ENCODE results near the gene TLR9. TPM values are rescaled to one million over a fixed set of nuclear protein-coding genes. Genes with fewer than 3 reads are reported as not detected.
"Not testable (repeated sequence)": the region's sequence is repeated elsewhere in the genome, so short reads cannot be mapped to it uniquely, and the experiment has no call there.

Gene TLR9
- polyA plus RNA-seq, 5 donors: 0.20 to 0.59 (median 0.31) TPM

GRCh38 chr3:52195823-52196331, 29.6 kb downstream of the TLR9 start:
- no peak for DNase-seq

GRCh38 chr3:52195291-52195597, 30.2 kb downstream of the TLR9 start:
- no peak for DNase-seq

DNA sequence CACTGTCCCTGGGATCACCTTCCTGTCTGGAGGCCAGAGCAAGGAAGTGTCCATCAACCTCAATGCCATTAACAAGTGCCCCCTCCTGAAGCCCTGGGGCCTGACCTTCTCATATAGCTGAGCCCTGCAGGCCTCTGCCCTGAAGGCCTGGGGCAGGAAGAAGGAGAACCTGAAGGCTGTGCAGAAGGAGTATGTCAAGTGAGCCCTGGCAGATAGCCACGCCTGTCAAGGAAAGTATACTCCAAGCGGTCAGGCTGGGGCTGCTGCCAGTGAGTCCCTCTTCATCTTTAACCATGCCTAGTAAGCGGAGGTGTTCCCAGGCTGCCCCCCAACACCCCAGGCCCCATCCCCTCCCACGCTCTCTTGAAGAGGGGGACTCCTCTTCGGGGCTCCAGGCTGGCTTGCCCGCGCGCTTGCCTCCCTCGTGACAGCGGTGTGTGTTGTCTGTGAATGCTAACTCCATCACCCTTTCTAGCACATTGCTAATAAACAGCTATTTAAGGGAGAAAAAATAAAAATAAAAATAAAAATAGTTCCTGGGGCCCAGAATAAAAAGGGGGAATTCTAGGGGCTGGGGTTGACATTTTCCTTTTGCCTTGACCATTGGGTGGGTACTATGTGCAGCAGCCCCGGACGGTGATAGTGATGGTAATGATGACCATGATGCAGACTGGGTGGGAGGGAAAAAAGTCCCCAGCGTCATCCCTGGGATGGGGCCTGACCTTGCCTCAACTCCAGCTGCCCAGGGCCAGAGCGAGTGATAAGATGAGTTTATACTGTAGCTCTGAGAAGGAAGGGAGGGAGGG, 30.8 kb downstream of the TLR9 start:
- peak; percentile 85 to 88 for DNase-seq

- no peak for DNase-seq
Measured at GRCh38 chr3:52193065-52193464, 32.4 kb downstream of the TLR9 start.

DNA sequence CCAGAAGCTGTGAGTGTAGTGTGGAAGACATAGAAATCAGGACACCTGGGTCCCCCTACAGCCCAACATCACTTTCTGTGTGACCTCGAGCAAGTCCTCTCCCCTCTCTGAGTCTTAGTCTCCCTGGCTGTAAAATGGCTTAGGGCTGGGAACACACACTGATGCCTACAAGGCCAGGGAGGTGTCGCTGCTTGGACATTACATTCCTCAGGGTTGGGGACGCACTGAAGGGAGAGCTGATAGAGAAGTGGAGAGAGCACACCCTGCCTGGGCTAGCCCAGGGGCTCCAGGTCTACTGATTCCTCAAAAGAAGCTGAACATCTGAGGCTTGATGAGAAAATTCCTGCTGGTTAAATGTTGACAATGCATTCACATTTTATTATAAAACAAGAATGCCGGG, 33.8 kb downstream of the TLR9 start:
- DNase-seq: no peak

DNA sequence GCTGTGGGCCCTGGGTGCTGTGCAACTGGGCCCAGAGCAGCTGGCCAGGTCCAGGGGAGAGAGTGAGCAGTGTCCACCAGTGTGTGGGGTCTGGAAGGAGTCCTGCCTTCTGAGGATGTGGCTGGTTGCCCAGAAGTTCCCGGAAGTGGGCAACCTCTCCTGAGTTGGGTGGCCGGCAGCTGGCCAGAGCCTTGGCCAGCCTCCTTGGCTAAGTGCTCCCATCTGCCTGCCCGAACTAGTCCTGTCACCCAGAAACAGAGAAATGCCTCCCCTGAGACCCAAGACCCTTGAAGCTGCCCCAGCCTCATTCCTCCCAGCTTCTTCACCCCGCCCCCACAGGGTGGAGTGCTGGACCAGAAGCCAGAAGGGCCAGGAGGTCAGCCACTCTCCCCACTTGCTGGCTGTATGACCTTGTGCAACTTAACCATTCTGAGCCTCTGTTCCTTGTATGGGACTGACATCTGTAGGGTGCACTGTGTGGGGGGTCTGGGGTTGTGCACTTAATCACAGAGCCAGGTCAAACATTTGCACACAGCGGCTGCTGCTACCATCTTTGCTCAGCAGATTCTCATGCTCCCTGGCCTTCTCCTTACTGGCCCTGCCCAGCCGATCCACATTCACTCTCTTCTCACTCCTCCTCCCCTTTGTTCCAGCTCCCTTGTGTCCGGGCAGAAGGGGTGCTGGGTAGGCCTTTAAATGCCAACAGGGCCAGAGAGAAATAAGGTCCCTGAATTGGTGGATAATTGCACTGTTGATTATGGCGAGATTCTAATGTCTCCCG, 35.0 kb downstream of the TLR9 start:
- peak; percentile 65 to 68 for DNase-seq

GRCh38 chr3:52188556-52188955, 36.9 kb downstream of the TLR9 start:
- DNase-seq: no peak

- no peak for DNase-seq
Measured at GRCh38 chr3:52186729-52187128, 38.7 kb downstream of the TLR9 start.

- no peak for DNase-seq
Measured at GRCh38 chr3:52185837-52186236, 39.6 kb downstream of the TLR9 start.

DNA sequence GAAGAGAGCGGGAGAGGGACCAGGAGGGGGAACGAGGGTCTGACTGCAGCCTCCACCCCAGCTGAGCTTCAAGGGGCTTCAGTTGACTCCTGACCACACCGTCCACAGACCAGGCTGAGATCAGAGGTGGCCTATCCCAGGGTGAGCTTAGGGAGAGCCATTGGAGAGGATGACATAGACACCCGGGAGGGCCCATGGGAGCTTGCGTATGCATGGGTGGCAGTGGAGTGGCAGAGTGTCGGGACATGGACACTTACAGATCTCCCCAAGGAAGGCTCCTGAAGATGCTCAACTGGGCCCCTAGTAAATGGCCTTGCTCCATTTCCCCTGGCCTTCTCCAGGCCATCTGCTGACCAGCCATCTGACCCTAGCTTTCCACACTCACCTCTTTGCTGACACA, 40.1 kb downstream of the TLR9 start:
- DNase-seq: no peak

DNA sequence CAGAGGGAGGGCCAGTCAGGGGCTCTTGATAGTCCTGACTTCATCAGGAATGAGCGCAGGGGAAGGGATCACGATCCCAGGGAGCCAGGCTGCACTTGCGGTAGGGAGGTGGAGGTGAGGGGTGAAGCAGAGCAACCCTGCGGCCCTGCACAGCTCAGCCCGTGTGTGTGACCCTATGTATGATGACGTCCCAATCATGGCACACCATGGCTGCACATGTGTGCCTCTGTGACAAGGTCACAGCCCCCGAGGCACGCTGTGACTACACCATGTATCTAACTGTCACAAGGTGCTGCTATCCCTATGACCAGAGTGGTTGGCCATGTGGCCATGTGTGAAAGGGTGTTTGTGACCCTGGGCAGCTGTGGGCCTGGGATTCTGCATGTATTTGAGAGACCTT, 40.8 kb downstream of the TLR9 start:
- DNase-seq: no peak

GRCh38 chr3:52183786-52184445, 41.5 kb downstream of the TLR9 start:
- DNase-seq: no peak

GRCh38 chr3:52182691-52183090, 42.8 kb downstream of the TLR9 start:
- DNase-seq: no peak

DNA sequence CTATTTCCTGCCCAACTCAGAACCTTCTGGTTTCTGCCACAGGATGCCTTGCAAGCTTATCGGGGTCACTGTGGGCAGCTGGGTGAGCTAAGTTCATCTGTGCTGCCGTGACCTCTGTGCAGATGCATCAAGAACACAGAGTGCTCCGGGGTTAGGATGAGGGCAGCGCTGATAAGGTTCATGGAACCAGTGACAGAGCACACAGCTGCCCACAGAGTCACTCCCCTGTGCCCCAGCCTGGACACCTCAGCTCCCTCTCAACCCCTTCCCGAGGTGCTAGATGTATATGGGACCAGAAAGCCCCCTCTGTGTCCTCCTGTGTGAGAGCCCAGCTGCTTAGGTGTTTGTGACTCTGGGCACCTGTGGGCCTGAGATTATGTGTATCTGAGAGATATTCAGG, 43.2 kb downstream of the TLR9 start:
- no peak for DNase-seq

DNA sequence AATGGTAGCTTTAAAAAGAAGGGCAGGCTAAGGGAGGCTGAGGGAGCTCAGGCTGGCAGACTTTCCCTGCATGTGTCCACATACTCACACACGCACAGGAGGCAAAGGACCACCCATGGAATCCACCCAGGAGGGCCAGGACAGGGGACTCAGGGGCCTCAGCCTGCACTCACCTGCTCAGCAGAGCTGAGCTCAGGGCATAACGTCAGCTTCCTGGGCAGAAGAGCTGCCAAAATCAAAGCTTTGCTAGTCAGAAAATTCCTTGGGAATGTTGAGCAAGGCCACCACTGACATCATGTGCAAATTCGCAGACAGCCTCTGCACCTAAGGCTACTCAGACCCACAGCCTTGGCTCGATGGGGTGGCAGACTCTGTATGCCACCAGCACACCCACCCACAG, 43.9 kb downstream of the TLR9 start:
- DNase-seq: no peak

DNA sequence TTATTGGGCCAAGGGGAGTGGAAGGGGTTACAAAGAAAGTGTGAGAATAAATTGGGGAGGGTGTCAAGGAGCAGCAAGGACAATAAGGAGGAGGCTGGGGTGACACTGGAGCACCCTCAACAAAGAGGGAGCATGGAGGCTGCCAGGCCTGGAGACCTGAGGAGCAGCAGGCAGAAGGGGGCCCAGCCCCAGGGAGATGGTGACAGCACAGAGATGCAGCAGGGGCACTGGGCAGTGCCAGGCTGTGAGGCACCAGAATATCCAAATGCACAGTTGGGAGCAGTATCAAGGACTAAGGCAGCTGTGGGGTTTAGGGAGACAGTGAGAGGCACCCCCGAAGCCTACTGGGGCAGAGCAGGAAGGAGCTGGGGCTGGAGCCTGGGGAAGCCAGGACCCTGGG, 46.9 kb downstream of the TLR9 start:
- no peak for DNase-seq

DNA sequence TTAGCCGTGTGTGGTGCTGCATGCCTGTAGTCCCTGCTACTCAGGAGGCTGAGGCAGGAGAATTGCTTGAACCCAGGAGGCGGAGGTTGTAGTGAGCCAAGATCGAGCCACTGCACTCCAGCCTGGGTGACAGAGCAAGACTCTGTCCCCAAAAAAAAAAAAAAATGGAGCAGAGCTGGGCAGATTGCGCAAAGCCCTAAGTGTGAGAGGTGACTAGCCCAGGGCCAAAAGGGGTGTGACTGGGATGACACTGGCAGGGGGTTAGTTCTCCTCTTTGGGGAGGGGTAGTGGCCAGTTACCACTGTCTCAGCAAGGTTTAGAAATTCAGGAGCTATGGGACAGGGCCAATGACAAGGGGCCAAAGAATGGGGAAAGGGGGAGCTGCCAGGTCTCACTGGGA, 47.3 kb downstream of the TLR9 start:
- not testable (repeated sequence) for DNase-seq

DNA sequence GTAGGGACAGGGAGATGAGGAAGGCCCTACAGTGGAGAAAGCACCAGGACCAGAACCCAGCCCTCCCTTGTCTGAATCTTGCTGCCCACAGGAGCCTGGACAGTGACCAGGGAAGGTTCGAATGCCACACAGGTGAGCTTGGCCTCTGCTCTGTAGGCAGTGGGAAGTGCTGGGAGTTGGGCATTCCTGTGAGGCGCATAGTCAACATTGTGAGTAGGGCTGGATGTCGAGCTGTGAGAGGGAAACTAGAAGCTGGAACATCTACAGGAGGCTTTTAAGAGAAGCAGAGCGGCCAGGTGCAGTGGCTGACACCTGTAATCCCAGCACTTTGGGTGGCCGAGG, 47.8 kb downstream of the TLR9 start:
- no peak for DNase-seq

DNA sequence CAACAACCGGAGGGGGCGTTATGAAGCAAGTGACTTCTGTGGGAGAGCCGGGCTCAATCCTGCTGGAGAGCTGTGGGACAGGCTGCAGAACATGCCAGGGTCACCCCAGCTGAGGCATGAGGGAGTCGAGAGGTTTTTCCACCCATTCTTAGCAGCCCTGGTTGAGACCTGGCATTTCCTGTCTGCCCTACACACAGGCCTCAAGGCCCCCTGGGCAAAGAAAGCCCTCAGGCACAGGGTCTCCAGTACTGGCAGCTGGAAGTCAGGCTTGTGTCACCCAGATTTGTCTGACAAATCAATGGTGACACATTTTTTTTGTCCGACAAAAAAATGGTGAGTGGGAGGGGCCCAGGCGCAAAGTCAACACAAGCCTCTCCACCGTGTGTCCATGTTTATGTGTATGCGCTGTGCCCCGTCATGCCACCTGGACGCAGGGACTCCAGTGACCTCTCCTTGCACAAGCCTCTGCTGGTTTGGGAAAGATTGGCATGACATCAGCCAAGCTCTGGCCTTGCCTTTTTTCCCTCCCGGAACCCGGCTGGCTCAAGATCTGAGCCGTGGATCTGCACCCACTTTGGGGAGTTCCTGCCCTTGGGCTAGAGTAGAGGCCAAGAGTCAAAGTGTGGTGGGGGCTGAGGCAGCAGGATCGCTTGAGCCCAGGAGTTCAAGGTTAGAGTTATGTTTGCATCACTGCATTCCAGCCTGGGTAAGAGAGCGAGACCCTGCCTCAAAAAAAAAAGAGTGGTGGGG, 48.3 kb downstream of the TLR9 start:
- DNase-seq: no peak

DNA sequence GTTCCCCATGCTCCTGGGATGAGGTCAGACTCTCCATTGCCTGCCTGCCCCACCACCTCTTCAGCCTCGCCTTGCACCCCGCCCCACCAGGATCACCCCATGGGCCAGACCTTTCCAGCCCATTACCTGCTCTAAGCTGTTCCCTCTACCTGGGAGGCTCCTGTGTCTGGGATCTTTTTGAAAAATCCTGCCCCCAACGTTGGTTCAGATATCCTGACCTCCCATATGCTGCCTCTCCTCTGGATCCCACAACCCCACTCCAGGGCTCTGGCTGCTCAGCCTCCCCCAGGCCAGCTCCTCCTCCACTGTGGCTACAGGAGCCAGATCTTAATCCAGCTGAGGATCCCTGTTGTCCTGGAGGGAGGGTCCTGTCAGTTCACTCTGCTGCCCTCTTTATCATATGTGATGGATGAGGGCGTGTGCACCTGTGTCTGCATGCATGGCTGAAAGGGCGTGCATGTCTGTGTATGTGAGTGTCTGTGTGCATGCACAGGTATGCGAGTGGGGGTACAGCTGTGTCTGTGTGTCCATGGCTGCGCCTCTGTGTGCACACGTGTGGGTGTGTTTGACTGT, 49.2 kb downstream of the TLR9 start:
- no peak for DNase-seq

DNA sequence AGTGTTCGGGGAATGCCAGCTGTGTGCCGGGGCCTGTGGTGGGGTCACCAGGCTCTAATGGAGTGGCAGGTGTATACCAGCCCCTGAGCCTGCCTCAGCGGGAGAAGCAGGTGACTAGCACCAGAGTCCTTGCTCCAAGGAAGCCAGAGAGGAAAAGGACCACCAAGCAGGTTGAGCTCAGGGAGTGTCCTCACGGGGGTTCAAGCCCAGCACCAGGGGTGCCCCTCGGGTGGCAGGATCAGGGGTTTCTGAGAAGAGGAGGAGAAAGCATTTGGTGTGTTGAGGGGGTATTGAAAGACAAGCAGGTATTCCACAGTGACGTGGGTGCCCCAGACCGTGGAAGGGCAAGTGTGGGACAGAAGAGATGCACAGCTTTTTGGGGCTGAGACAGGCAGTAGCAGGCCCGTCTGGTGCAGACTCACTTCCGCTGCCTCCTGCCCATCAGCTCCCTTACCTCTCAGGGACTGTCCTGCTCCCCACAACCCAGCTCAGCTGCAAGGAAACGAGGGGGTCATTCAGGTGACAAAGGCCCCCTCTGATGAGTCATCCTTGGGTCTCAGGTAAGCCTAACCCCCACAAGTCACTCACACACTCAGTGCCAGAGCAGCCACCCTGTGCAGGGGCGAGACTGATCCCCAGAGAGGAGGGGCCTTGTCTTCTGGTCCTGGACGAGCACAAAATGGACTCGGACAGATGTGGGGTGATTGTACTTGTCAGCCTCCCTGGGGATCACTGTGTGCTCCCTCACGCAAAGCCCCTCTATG, 49.8 kb downstream of the TLR9 start:
- DNase-seq: no peak
